Caco-2 (cell line): ENCODE measurements around the gene C10orf90. TPM values are rescaled to one million over a fixed set of nuclear protein-coding genes. Genes with fewer than 3 reads are reported as not detected.
"Not testable (repeated sequence)": the region's sequence is repeated elsewhere in the genome, so short reads cannot be mapped to it uniquely, and the experiment has no call there.

Experiments used
- BruUV-seq: library from RNA; stranded (reverse); fragments of 400-500 nt; replicated peaks from 2 replicates; lab custom pipeline; 2021; lab: Mats Ljungman, UMichigan
- CTCF ChIA-PET: fragments of 300-600 bp; sonication (Branson Sonifier 250); formaldehyde crosslinking; loops from one replicate; lab custom pipeline; 2022; ENCODE audit warnings: antibody characterized with exemption; lab: Charles Lee
- POLR2A ChIA-PET: fragments of 300-600 bp; sonication (Branson Sonifier 250); formaldehyde crosslinking; loops from one replicate; lab custom pipeline; 2022; ENCODE audit warnings: antibody characterized with exemption; lab: Charles Lee
- DNase-seq, 2 experiments: peaks; one replicate each; pipeline versions ENCODE4 v3.0.0 to v3.0.0-alpha.2; 2020 to 2022
- H3K27me3 ChIP-seq: replicated peaks from 2 replicates; pipeline ENCODE4 v1.6.0; 2011; ENCODE audit warnings: low read length; ENCODE audit not compliant: control insufficient read depth, insufficient read depth
- H3K36me3 ChIP-seq: 2 replicates; pipeline ENCODE4 v1.5.1; 2011; ENCODE audit warnings: low read length; ENCODE audit not compliant: control insufficient read depth, insufficient read depth
- H3K4me1 ChIP-seq: fragments of 250-450 bp; sonication (Bioruptor Pico); 2 replicates; pipeline ENCODE4 v1.5.1; 2020; ENCODE audit warnings: mild to moderate bottlenecking
- H3K4me3 ChIP-seq: 2 replicates; pipeline ENCODE4 v1.5.1; 2011; ENCODE audit warnings: low read depth, mild to moderate bottlenecking, control low read depth, low read length
- H3K9me3 ChIP-seq: fragments of 250-450 bp; sonication (Bioruptor Pico); 2 replicates; pipeline ENCODE4 v1.5.1; 2020; ENCODE audit warnings: mild to moderate bottlenecking, moderate library complexity
- H3K27ac Mint-ChIP-seq: one replicate; pipeline ENCODE4 v1.8.0; 2022; ENCODE audit warnings: mixed read lengths; ENCODE audit not compliant: unreplicated experiment
- H3K27me3 Mint-ChIP-seq: one replicate; pipeline ENCODE4 v1.8.0; 2022; ENCODE audit warnings: mixed read lengths; ENCODE audit not compliant: insufficient read depth, unreplicated experiment
- H3K36me3 Mint-ChIP-seq: one replicate; pipeline ENCODE4 v1.8.0; 2022; ENCODE audit warnings: mild to moderate bottlenecking, mixed read lengths; ENCODE audit not compliant: insufficient read depth, unreplicated experiment
- H3K4me1 Mint-ChIP-seq: one replicate; pipeline ENCODE4 v1.8.0; 2022; ENCODE audit warnings: low read depth, mixed read lengths; ENCODE audit not compliant: unreplicated experiment
- H3K4me3 Mint-ChIP-seq: one replicate; pipeline ENCODE4 v1.8.0; 2022; ENCODE audit warnings: mild to moderate bottlenecking, moderate library complexity, mixed read lengths; ENCODE audit not compliant: unreplicated experiment
- H3K9me3 Mint-ChIP-seq: one replicate; pipeline ENCODE4 v1.8.0; 2022; ENCODE audit warnings: mixed read lengths; ENCODE audit not compliant: unreplicated experiment
- intact Hi-C: fragments of 100-400 bp; cut with micrococcal nuclease; formaldehyde crosslinking; loops from one replicate; pipeline ENCODE4 v1.10.0; 2022; ENCODE audit not compliant: unreplicated experiment
- total RNA-seq: library from RNA; stranded (reverse); gene quantifications from 2 replicates; pipeline ENCODE4 v1.2.3, GENCODE V29; 2022
- TF ChIP-seq, protein P1 (sequence below), 2 experiments: fragments of 200-600 bp in 1 of 2; IDR thresholded peaks; 1 replicate in 1 of 2; 2 replicates in 1 of 2; pipeline versions ENCODE4 v1.5.1 to v1.8.0; 2011 to 2022; ENCODE audit warnings: antibody characterized with exemption in 1 of 2, control low read depth in 1 of 2, inconsistent platforms in 1 of 2, low read depth in 1 of 2, low read length in 1 of 2, mild to moderate bottlenecking in 1 of 2, moderate library complexity in 1 of 2; ENCODE audit not compliant: insufficient read depth in 1 of 2, severe bottlenecking in 1 of 2, unreplicated experiment in 1 of 2

The C10orf90 gene
- total RNA-seq, 1 experiment from 2014 or later: not detected

DNA sequence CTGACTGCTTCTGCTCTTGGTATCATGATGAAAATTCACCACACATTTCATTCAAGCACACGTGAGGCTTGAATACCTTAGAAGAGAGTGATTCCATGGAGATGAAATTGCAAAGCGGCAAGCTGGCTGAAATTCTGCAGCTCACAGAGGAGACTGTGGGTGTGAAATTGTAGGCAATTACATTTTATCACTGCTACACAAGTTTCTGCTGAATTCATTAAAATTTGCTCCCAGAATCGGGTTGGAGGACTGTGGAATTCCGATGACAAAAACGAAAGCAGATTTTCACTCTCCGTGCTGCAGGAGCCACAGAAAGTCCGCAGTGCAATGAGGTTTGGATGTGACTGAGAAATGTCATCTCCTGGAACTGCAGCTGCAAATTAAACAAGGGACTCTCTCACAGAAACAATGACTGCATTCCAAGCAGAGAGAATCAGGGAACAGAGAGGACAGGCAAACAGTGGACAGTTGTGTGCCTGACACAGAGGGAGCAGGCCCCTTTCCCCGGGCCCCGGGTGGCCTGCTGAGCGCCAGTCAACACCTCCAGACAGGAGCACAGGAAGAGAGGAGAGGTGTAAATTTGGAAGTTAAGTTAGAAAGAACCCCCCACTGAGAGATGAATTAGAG lies 109.1 kb downstream of the C10orf90 start:
- Histone ChIP-seq H3K9me3 (no peaks in the 10 kb centered on the region), H3K36me3 (no peaks in the 10 kb centered on the region), H3K27me3 (no peaks in the 10 kb centered on the region), H3K4me3 (no peak overlapping the region), H3K4me1 (no peaks in the 10 kb centered on the region)
- Mint-ChIP-seq H3K27ac (no peak overlapping the region), H3K27me3 (peaks cover 13% of the 10 kb centered on the region), H3K36me3 (no peaks in the 10 kb centered on the region), H3K9me3 (no peaks in the 10 kb centered on the region), H3K4me1 (no peaks in the 10 kb centered on the region), H3K4me3 (no peak overlapping the region)
- DNase-seq: no peak
- CTCF ChIA-PET: no interaction called here
- no TSS peak for BruUV-seq
- POLR2A ChIA-PET: no interaction called here
- intact Hi-C loops: no loop called here
- TF ChIP-seq, protein P1, sequence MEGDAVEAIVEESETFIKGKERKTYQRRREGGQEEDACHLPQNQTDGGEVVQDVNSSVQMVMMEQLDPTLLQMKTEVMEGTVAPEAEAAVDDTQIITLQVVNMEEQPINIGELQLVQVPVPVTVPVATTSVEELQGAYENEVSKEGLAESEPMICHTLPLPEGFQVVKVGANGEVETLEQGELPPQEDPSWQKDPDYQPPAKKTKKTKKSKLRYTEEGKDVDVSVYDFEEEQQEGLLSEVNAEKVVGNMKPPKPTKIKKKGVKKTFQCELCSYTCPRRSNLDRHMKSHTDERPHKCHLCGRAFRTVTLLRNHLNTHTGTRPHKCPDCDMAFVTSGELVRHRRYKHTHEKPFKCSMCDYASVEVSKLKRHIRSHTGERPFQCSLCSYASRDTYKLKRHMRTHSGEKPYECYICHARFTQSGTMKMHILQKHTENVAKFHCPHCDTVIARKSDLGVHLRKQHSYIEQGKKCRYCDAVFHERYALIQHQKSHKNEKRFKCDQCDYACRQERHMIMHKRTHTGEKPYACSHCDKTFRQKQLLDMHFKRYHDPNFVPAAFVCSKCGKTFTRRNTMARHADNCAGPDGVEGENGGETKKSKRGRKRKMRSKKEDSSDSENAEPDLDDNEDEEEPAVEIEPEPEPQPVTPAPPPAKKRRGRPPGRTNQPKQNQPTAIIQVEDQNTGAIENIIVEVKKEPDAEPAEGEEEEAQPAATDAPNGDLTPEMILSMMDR (IDR thresholded peaks at IDR 0.05; ENCODE audit: insufficient read depth in 1 of 2, low read depth in 1 of 2, low read length in 1 of 2, severe bottlenecking in 1 of 2, unreplicated experiment in 1 of 2): no peak

GRCh38 chr10:126558881-126559280 lies 111.6 kb downstream of the C10orf90 start:
- BruUV-seq: no TSS peak

DNA sequence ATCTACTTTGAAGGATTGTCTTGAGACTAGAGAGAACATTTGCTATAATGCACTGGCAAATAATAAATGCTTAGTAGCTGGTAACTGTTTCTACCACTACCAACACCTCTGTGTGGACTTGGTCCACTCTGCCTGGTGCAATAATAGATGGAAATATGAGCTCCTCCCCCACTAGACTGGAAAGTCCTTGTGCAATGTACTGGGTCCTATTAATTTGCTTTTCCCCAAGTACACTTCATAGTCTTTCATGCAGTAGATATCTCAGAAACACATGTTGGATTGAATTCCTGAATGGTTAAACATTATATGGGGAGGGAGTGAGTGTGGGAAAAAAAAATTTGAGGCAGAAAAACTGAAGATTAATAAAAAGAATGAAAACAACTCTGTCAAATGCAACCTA lies 119.3 kb downstream of the C10orf90 start:
- no TSS peak for BruUV-seq
- Histone ChIP-seq H3K36me3 (no peaks in the 10 kb centered on the region), H3K27me3 (no peaks in the 10 kb centered on the region), H3K4me3 (no peak overlapping the region), H3K4me1 (no peaks in the 10 kb centered on the region), H3K9me3 (no peaks in the 10 kb centered on the region)
- Mint-ChIP-seq H3K27me3 (peaks cover 4% of the 10 kb centered on the region), H3K4me3 (no peak overlapping the region), H3K4me1 (no peaks in the 10 kb centered on the region), H3K9me3 (no peaks in the 10 kb centered on the region), H3K27ac (no peak overlapping the region), H3K36me3 (no peaks in the 10 kb centered on the region)
- CTCF ChIA-PET: no interaction called here
- intact Hi-C loops: no loop called here
- no peak for DNase-seq
- TF ChIP-seq, protein P1 (IDR thresholded peaks at IDR 0.05; ENCODE audit: insufficient read depth in 1 of 2, low read depth in 1 of 2, low read length in 1 of 2, severe bottlenecking in 1 of 2, unreplicated experiment in 1 of 2): no peak
- POLR2A ChIA-PET: no interaction called here

More at GRCh38 chr10:126558881-126559280, 111.6 kb downstream of the C10orf90 start:
- Mint-ChIP-seq H3K36me3 (no peaks in the 10 kb centered on the region), H3K4me3 (no peak overlapping the region), H3K4me1 (no peaks in the 10 kb centered on the region), H3K27ac (no peak overlapping the region), H3K27me3 (peaks cover 9% of the 10 kb centered on the region), H3K9me3 (no peaks in the 10 kb centered on the region)
- no peaks in the 10 kb centered on the region for H3K27me3 ChIP-seq
- no peaks in the 10 kb centered on the region for H3K36me3 ChIP-seq
- intact Hi-C loops: no loop called here
- ChIA-PET CTCF (interaction anchor here (0.6 kb wide), 1 partner anchor 41 kb away, joined by 4 read pairs; no protein-coding TSS in a partner anchor), POLR2A (no interaction called here)
- no peak overlapping the region for H3K4me3 ChIP-seq
- DNase-seq: no peak
- no peaks in the 10 kb centered on the region for H3K4me1 ChIP-seq
- TF ChIP-seq, protein P1 (IDR thresholded peaks at IDR 0.05; ENCODE audit: insufficient read depth in 1 of 2, low read depth in 1 of 2, low read length in 1 of 2, severe bottlenecking in 1 of 2, unreplicated experiment in 1 of 2): no peak
- H3K9me3 ChIP-seq: no peaks in the 10 kb centered on the region

- H3K4me3 ChIP-seq, POLR2A ChIA-PET, H3K27me3 ChIP-seq, H3K36me3 ChIP-seq, DNase-seq, CTCF ChIA-PET, H3K4me1 ChIP-seq, intact Hi-C loops, H3K4me3 Mint-ChIP-seq, BruUV-seq, H3K27ac Mint-ChIP-seq, H3K27me3 Mint-ChIP-seq, H3K36me3 Mint-ChIP-seq, H3K9me3 Mint-ChIP-seq, H3K9me3 ChIP-seq, H3K4me1 Mint-ChIP-seq: not testable (repeated sequence)
These were observed 119.9 kb downstream of the C10orf90 start for GRCh38 chr10:126550586-126550985.
